Hepatocyte (in vitro differentiated cells): Measurements from ENCODE around the gene TDP2. TPM values are rescaled to one million over a fixed set of nuclear protein-coding genes. Genes with fewer than 3 reads are reported as not detected.

ENCODE experiments used
- DNase-seq: peaks from one replicate; pipeline ENCODE4 v3.0.0-alpha.2; 2016; ENCODE audit warnings: low spot score
- H2AFZ ChIP-seq: fragments of 200-600 bp; sonication (generic); 2 replicates; pipeline ENCODE4 v1.6.0; 2016; ENCODE audit warnings: antibody characterized with exemption, mild to moderate bottlenecking
- H3K27ac ChIP-seq: fragments of 200-600 bp; sonication (generic); 2 replicates; pipeline ENCODE4 v1.5.1; 2016; ENCODE audit warnings: mild to moderate bottlenecking
- H3K27me3 ChIP-seq: fragments of 200-600 bp; sonication (generic); 2 replicates; pipeline ENCODE4 v1.6.1; 2016
- H3K36me3 ChIP-seq: fragments of 200-600 bp; sonication (generic); replicated peaks from 2 replicates; pipeline ENCODE4 v1.5.1; 2016; ENCODE audit warnings: low read depth; ENCODE audit not compliant: insufficient read depth
- H3K4me1 ChIP-seq: fragments of 200-600 bp; sonication (generic); 2 replicates; pipeline ENCODE4 v1.5.1; 2016; ENCODE audit warnings: mild to moderate bottlenecking, moderate library complexity; ENCODE audit not compliant: insufficient read depth
- H3K4me2 ChIP-seq: fragments of 200-600 bp; sonication (generic); 2 replicates; pipeline ENCODE4 v1.6.0; 2016
- H3K4me3 ChIP-seq: fragments of 200-600 bp; sonication (generic); 2 replicates; pipeline ENCODE4 v1.5.1; 2016; ENCODE audit warnings: mild to moderate bottlenecking
- H3K79me2 ChIP-seq: fragments of 200-600 bp; sonication (generic); 2 replicates; pipeline ENCODE4 v1.6.0; 2017; ENCODE audit warnings: mild to moderate bottlenecking
- H3K9me2 ChIP-seq: fragments of 200-600 bp; sonication (generic); replicated peaks from 2 replicates; pipeline ENCODE4 v1.6.0; 2017; ENCODE audit warnings: mild to moderate bottlenecking; ENCODE audit not compliant: insufficient read depth
- H3K9me3 ChIP-seq: fragments of 200-600 bp; sonication (generic); 2 replicates; pipeline ENCODE4 v1.5.1; 2016; ENCODE audit warnings: low read depth, mild to moderate bottlenecking
- H4K20me1 ChIP-seq: fragments of 200-600 bp; sonication (generic); 2 replicates; pipeline ENCODE4 v1.6.0; 2016; ENCODE audit warnings: mild to moderate bottlenecking; ENCODE audit not compliant: insufficient read depth, poor library complexity, severe bottlenecking
- EZH2 ChIP-seq: fragments of 200-600 bp; sonication (generic); IDR thresholded peaks from 2 replicates; pipeline ENCODE4 v1.6.1; 2016; ENCODE audit warnings: antibody characterized with exemption, mild to moderate bottlenecking, borderline replicate concordance
- EZH2phosphoT487 ChIP-seq: fragments of 200-600 bp; sonication (generic); IDR thresholded peaks from one replicate; pipeline ENCODE4 v1.6.1; 2018; ENCODE audit warnings: antibody characterized with exemption, mild to moderate bottlenecking, low read depth, moderate library complexity; ENCODE audit not compliant: unreplicated experiment, severe bottlenecking
- WGBS: methylation state at CpG from one replicate; pipeline ENCODE4 v1.1.6; 2016; ENCODE audit warnings: low lambda C conversion rate; ENCODE audit errors: missing lambda C conversion rate; 5-methylcytosine and 5-hydroxymethylcytosine counted together
- polyA plus RNA-seq: library from polyadenylated mRNA; unstranded; fragments of >200 nt; fragmentation: Nextera tagmentation; extraction: Ambion mirVana; gene quantifications from 2 replicates; pipeline ENCODE4 v1.2.1, GENCODE V29; 2016
- total RNA-seq: library from RNA; depleted of rRNA; stranded (reverse); fragments of >200 nt; gene quantifications from 2 replicates; pipeline ENCODE4 v1.2.3, GENCODE V29; 2014
- TF ChIP-seq, protein P1 (sequence below): fragments of 200-600 bp; sonication (generic); IDR thresholded peaks from 2 replicates; pipeline ENCODE4 v1.5.1; 2016; ENCODE audit warnings: antibody characterized with exemption, mild to moderate bottlenecking; ENCODE audit not compliant: poor library complexity

Gene TDP2
- total and polyA plus RNA-seq, 2 experiments from 2014 or later: 75.5 to 117 TPM

DNA sequence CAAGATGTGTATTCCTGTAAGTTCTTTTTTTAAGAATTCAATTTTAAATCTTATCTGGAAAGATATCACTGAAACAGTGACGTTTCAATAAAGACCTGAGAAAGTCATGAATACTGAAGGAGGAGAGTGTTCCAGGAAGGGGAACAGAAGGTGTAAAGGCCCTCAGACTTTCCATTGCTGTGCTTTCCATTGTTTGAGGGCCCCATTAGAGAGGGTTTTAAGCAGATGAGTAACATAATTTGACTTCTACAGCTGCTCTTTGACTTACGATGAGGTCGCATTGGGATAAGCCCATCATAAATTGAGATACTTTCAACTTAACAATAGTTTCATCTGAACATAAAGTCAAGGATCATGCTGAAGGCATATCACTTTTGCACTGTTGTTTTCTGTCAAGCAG, 24.9 kb upstream of the TDP2 start:
- H3K9me2 ChIP-seq: no peaks in the 10 kb centered on the region
- H3K4me3 ChIP-seq: no peak overlapping the region
- no peaks in the 10 kb centered on the region for H4K20me1 ChIP-seq
- no peak overlapping the region for H3K4me2 ChIP-seq
- no peak overlapping the region for H3K27ac ChIP-seq
- WGBS: 94% methylated on average over 3 of the region's 3 CpGs
- no peak overlapping the region for H2AFZ ChIP-seq
- H3K4me1 ChIP-seq: no peaks in the 10 kb centered on the region
- no peak for DNase-seq
- H3K36me3 ChIP-seq: no peaks in the 10 kb centered on the region
- no peak for TF ChIP-seq EZH2
- TF ChIP-seq, protein P1, sequence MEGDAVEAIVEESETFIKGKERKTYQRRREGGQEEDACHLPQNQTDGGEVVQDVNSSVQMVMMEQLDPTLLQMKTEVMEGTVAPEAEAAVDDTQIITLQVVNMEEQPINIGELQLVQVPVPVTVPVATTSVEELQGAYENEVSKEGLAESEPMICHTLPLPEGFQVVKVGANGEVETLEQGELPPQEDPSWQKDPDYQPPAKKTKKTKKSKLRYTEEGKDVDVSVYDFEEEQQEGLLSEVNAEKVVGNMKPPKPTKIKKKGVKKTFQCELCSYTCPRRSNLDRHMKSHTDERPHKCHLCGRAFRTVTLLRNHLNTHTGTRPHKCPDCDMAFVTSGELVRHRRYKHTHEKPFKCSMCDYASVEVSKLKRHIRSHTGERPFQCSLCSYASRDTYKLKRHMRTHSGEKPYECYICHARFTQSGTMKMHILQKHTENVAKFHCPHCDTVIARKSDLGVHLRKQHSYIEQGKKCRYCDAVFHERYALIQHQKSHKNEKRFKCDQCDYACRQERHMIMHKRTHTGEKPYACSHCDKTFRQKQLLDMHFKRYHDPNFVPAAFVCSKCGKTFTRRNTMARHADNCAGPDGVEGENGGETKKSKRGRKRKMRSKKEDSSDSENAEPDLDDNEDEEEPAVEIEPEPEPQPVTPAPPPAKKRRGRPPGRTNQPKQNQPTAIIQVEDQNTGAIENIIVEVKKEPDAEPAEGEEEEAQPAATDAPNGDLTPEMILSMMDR: no peak
- no peak for TF ChIP-seq EZH2phosphoT487
- H3K79me2 ChIP-seq: no peaks in the 10 kb centered on the region
- H3K27me3 ChIP-seq: no peaks in the 10 kb centered on the region
- no peaks in the 10 kb centered on the region for H3K9me3 ChIP-seq

DNA sequence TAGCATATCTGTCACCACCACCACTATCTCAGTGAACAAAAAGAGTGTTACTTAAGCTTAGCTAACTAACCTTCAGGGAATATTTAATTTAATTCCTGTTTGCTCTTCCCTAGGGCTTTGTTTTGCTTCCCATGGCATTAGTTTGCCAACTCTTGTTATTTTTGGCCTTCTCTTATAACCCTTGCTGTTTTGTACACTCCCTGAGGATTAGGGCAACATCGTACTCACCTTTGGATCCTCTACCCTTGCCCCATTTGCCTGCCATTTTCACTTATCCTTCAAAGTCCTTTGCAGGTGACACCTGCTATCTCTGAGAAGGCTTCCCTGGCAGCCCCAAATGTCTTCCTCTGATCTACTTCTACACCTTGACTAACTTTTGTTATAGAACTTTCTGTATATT, 23.9 kb upstream of the TDP2 start:
- Histone ChIP-seq H3K9me3 (no peaks in the 10 kb centered on the region), H3K4me3 (no peak overlapping the region), H3K9me2 (no peaks in the 10 kb centered on the region), H2AFZ (no peak overlapping the region), H3K4me2 (no peak overlapping the region), H4K20me1 (no peaks in the 10 kb centered on the region), H3K36me3 (no peaks in the 10 kb centered on the region), H3K27ac (no peak overlapping the region), H3K4me1 (no peaks in the 10 kb centered on the region), H3K27me3 (no peaks in the 10 kb centered on the region), H3K79me2 (peaks cover 3% of the 10 kb centered on the region)
- 47% methylated on average over 1 of the region's 1 CpG for WGBS
- TF ChIP-seq, protein P1: no peak
- TF ChIP-seq EZH2: no peak
- TF ChIP-seq EZH2phosphoT487: no peak
- no peak for DNase-seq

GRCh38 chr6:24689964-24690363, 23.3 kb upstream of the TDP2 start:
- DNase-seq: no peak
- H3K4me3 ChIP-seq: no peak overlapping the region
- TF ChIP-seq, protein P1: no peak
- no peaks in the 10 kb centered on the region for H4K20me1 ChIP-seq
- no peak overlapping the region for H2AFZ ChIP-seq
- no peaks in the 10 kb centered on the region for H3K27me3 ChIP-seq
- no peaks in the 10 kb centered on the region for H3K4me1 ChIP-seq
- no peak overlapping the region for H3K27ac ChIP-seq
- no peaks in the 10 kb centered on the region for H3K36me3 ChIP-seq
- peaks cover 3% of the 10 kb centered on the region for H3K79me2 ChIP-seq
- no peaks in the 10 kb centered on the region for H3K9me2 ChIP-seq
- no peaks in the 10 kb centered on the region for H3K9me3 ChIP-seq
- H3K4me2 ChIP-seq: no peak overlapping the region
- WGBS: 95% methylated on average over 2 of the region's 2 CpGs

DNA sequence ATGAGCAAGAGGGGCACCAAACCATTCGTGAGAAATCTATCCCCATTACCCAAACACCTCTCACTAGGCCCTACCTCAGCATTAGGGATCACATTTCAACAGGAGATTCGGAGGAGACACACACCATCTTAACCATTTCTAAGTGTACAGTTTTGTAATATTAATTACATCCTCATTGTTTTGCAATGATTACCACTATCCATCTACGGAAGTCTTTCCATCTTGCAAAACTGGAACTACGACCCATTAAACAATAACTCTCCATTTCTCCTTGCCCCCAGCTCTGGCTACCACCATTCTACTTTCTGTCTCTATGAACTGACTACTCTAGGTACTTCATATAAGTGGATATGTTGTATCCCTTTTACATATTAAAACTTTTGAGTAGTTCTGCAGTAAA, 20.2 kb upstream of the TDP2 start:
- Histone ChIP-seq H3K4me3 (no peak overlapping the region), H3K4me2 (no peak overlapping the region), H3K27me3 (no peaks in the 10 kb centered on the region), H3K36me3 (no peaks in the 10 kb centered on the region), H3K9me2 (no peaks in the 10 kb centered on the region), H3K27ac (no peak overlapping the region), H2AFZ (no peak overlapping the region), H3K79me2 (peaks cover 6% of the 10 kb centered on the region), H4K20me1 (no peaks in the 10 kb centered on the region), H3K9me3 (no peaks in the 10 kb centered on the region), H3K4me1 (no peaks in the 10 kb centered on the region)
- DNase-seq: no peak
- TF ChIP-seq, protein P1: no peak
- TF ChIP-seq EZH2 (no peak), EZH2phosphoT487 (no peak)
- 92% methylated on average over 4 of the region's 4 CpGs for WGBS
